ENCODE measurements around the gene UNC79. TPM values are rescaled to one million over a fixed set of nuclear protein-coding genes. Genes with fewer than 3 reads are reported as not detected.

UNC79 gene
- polyA plus RNA-seq, 3 donors: 0.01 to 0.02 TPM; not detected in 1

GRCh38 chr14:93480867-93481266 is 50.1 kb downstream of the UNC79 start:
- no peaks in the 10 kb centered on the region for H3K36me3 Mint-ChIP-seq
- Histone ChIP-seq H2AFZ (ENCODE audit: insufficient read depth, low read depth, low read length, poor library complexity, severe bottlenecking) (no peak overlapping the region), H3K27me3 (ENCODE audit: control insufficient read depth in 2 of 2, insufficient read depth in 2 of 2, low read length in 2 of 2) (peaks cover 5 to 7% of the 10 kb centered on the region in 2 donors), H3K9ac (ENCODE audit: insufficient read depth, low read length, poor library complexity, severe bottlenecking) (no peak overlapping the region), H3K4me1 (ENCODE audit: control insufficient read depth in 1 of 2, insufficient read depth in 2 of 2, low read length in 2 of 2) (no peaks in the 10 kb centered on the region), H3K36me3 (replicated peaks in 1 of 2; ENCODE audit: control insufficient read depth in 1 of 2, insufficient read depth in 2 of 2, low read length in 2 of 2) (no peaks in the 10 kb centered on the region), H3K4me2 (replicated peaks; ENCODE audit: extremely low read depth, low read length, poor library complexity, severe bottlenecking) (no peak overlapping the region), H4K20me1 (ENCODE audit: insufficient read depth, low read length) (no peaks in the 10 kb centered on the region), H3K9me3 (replicated peaks in 1 of 2; ENCODE audit: control insufficient read depth in 1 of 2, insufficient read depth in 1 of 2, low read length in 2 of 2) (no peaks in the 10 kb centered on the region), H3K27ac (ENCODE audit: low read depth in 1 of 2, low read length in 2 of 2) (no peak overlapping the region), H3K79me2 (ENCODE audit: insufficient read depth, low read length) (no peaks in the 10 kb centered on the region), H3K4me3 (replicated peaks in 1 of 3; ENCODE audit: low read depth in 2 of 3, low read length in 3 of 3) (no peak overlapping the region)
- peaks cover 4 to 12% (median 7%) of the 10 kb centered on the region in 3 donors for H3K27me3 Mint-ChIP-seq (ENCODE audit: low read depth in 3 of 3)
- H3K4me1 Mint-ChIP-seq: no peaks in the 10 kb centered on the region
- no peak for TF ChIP-seq CTCF (IDR thresholded peaks at IDR 0.05)
- H3K4me3 Mint-ChIP-seq: no peak overlapping the region
- H3K27ac Mint-ChIP-seq: no peak overlapping the region
- peaks cover 0 to 3% (median 1%) of the 10 kb centered on the region in 7 donors for H3K9me3 Mint-ChIP-seq
- DNase-seq: no peak
- intact Hi-C loops (cut with micrococcal nuclease): no loop called here

- Histone ChIP-seq H3K27me3 (ENCODE audit: control insufficient read depth in 2 of 2, insufficient read depth in 2 of 2, low read length in 2 of 2) (peaks cover 2 to 4% of the 10 kb centered on the region in 2 donors), H3K4me2 (replicated peaks; ENCODE audit: extremely low read depth, low read length, poor library complexity, severe bottlenecking) (no peak overlapping the region), H3K9ac (ENCODE audit: insufficient read depth, low read length, poor library complexity, severe bottlenecking) (no peak overlapping the region), H3K4me1 (ENCODE audit: control insufficient read depth in 1 of 2, insufficient read depth in 2 of 2, low read length in 2 of 2) (no peaks in the 10 kb centered on the region), H3K79me2 (ENCODE audit: insufficient read depth, low read length) (no peaks in the 10 kb centered on the region), H4K20me1 (ENCODE audit: insufficient read depth, low read length) (no peaks in the 10 kb centered on the region), H3K9me3 (replicated peaks in 1 of 2; ENCODE audit: control insufficient read depth in 1 of 2, insufficient read depth in 1 of 2, low read length in 2 of 2) (no peaks in the 10 kb centered on the region), H3K4me3 (replicated peaks in 1 of 3; ENCODE audit: low read depth in 2 of 3, low read length in 3 of 3) (no peak overlapping the region), H3K36me3 (replicated peaks in 1 of 2; ENCODE audit: control insufficient read depth in 1 of 2, insufficient read depth in 2 of 2, low read length in 2 of 2) (no peaks in the 10 kb centered on the region), H3K27ac (ENCODE audit: low read depth in 1 of 2, low read length in 2 of 2) (no peak overlapping the region), H2AFZ (ENCODE audit: insufficient read depth, low read depth, low read length, poor library complexity, severe bottlenecking) (no peak overlapping the region)
- intact Hi-C loops (cut with micrococcal nuclease): no loop called here
- H3K36me3 Mint-ChIP-seq: no peaks in the 10 kb centered on the region
- TF ChIP-seq CTCF (IDR thresholded peaks at IDR 0.05): no peak
- peaks cover 0 to 3% (median 1%) of the 10 kb centered on the region in 7 donors for H3K9me3 Mint-ChIP-seq
- no peaks in the 10 kb centered on the region for H3K4me1 Mint-ChIP-seq
- no peak overlapping the region for H3K4me3 Mint-ChIP-seq
- no peak overlapping the region for H3K27ac Mint-ChIP-seq
- peaks cover 4 to 10% (median 7%) of the 10 kb centered on the region in 3 donors for H3K27me3 Mint-ChIP-seq (ENCODE audit: low read depth in 3 of 3)
- no peak for DNase-seq
- no CpG with 5 or more reads among the region's 2 CpGs for WGBS (ENCODE audit: insufficient coverage)
These were observed 51.0 kb downstream of the UNC79 start for GRCh38 chr14:93481758-93482157.

All from CD14-positive monocyte (primary cell).